ENCODE measurements around the gene USP5. TPM values are rescaled to one million over a fixed set of nuclear protein-coding genes. Genes with fewer than 3 reads are reported as not detected.

Gene USP5
- polyA plus RNA-seq, 2 of the 4 experiments (the other 2 are of a cell fraction) = 58.6 to 78.2 TPM

DNA sequence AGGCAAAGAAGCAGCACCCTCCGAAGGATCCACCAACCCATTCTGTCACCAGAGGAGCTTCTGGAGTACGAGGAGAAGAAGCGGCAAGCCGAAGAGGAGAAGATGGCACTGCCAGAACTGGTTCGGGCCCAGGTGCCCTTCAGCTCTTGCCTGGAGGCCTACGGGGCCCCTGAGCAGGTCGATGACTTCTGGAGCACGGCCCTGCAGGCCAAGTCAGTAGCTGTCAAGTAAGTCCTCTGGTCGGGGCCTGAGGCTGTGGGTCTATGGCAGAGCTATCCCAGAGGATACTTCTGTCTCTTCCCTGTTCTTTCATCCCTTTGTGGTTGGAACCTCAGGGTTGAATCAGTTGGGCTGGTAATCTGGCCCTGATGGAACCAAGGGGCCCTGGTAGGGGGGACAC is 9.4 kb downstream of the USP5 start:
- DNase-seq (ENCODE audit: low read depth in 1 of 2, low spot score in 1 of 2) = no peak
- no peaks in the 10 kb centered on the region for H3K9me3 ChIP-seq
- POLR2A ChIA-PET = interaction anchor here (1.6 kb wide), 1 partner anchor 10 kb away, joined by 10 read pairs; the partner anchor contains the start of genes CDCA3 and USP5
- TF ChIP-seq CHD2 (IDR thresholded peaks at IDR 0.05; ENCODE audit: low read length, partially characterized antibody) (no peak), RAD21 (conservative IDR thresholded peaks at IDR 0.05 in 1 of 2, IDR thresholded peaks at IDR 0.05 in 1 of 2) (no peak), EHF (CRISPR knock-in tag; IDR thresholded peaks at IDR 0.05) (no peak), SREBF2 (IDR thresholded peaks at IDR 0.05) (no peak), FOSL2 (IDR thresholded peaks at IDR 0.05) (no peak), FOSL2 (CRISPR knock-in tag; IDR thresholded peaks at IDR 0.05) (no peak), TFCP2L1 (CRISPR knock-in tag; IDR thresholded peaks at IDR 0.05) (no peak), SMC3 (IDR thresholded peaks at IDR 0.05) (no peak)
- TF ChIP-seq, protein P1, sequence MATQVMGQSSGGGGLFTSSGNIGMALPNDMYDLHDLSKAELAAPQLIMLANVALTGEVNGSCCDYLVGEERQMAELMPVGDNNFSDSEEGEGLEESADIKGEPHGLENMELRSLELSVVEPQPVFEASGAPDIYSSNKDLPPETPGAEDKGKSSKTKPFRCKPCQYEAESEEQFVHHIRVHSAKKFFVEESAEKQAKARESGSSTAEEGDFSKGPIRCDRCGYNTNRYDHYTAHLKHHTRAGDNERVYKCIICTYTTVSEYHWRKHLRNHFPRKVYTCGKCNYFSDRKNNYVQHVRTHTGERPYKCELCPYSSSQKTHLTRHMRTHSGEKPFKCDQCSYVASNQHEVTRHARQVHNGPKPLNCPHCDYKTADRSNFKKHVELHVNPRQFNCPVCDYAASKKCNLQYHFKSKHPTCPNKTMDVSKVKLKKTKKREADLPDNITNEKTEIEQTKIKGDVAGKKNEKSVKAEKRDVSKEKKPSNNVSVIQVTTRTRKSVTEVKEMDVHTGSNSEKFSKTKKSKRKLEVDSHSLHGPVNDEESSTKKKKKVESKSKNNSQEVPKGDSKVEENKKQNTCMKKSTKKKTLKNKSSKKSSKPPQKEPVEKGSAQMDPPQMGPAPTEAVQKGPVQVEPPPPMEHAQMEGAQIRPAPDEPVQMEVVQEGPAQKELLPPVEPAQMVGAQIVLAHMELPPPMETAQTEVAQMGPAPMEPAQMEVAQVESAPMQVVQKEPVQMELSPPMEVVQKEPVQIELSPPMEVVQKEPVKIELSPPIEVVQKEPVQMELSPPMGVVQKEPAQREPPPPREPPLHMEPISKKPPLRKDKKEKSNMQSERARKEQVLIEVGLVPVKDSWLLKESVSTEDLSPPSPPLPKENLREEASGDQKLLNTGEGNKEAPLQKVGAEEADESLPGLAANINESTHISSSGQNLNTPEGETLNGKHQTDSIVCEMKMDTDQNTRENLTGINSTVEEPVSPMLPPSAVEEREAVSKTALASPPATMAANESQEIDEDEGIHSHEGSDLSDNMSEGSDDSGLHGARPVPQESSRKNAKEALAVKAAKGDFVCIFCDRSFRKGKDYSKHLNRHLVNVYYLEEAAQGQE (IDR thresholded peaks at IDR 0.05) = no peak
- TF ChIP-seq, protein P2, sequence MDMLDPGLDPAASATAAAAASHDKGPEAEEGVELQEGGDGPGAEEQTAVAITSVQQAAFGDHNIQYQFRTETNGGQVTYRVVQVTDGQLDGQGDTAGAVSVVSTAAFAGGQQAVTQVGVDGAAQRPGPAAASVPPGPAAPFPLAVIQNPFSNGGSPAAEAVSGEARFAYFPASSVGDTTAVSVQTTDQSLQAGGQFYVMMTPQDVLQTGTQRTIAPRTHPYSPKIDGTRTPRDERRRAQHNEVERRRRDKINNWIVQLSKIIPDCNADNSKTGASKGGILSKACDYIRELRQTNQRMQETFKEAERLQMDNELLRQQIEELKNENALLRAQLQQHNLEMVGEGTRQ (IDR thresholded peaks at IDR 0.05) = no peak
- H3K4me1 ChIP-seq = peaks cover 3% of the 10 kb centered on the region
- no peak overlapping the region for H3K4me2 ChIP-seq
- WGBS (ENCODE audit: missing lambda C conversion rate) = 94% methylated on average over 9 of the region's 9 CpGs
- no peak overlapping the region for H3K27ac ChIP-seq
- CTCF ChIA-PET = interaction anchor here (0.6 to 2.5 kb wide), 10 partner anchors 9 to 100 kb away, joined by 3 to 10 read pairs (median 4); partner anchors contain the start of genes SPSB2 and USP5
- no peak for FAIRE-seq
- H3K4me3 ChIP-seq = no peak overlapping the region
- ATAC-seq = no peak

DNA sequence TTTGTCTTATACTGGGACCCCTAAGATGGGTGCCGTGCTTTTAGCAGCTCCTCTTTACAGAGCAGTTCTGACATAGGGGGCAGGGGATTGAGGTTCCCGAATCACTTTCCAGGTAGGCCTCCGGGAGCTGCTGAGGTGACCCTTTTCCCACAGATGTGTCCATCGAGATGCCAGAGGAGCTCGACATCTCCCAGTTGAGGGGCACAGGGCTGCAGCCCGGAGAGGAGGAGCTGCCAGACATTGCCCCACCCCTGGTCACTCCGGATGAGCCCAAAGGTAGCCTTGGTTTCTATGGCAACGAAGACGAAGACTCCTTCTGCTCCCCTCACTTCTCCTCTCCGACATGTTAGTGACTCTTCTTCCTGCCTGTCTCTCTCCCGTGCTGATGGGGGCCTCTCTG is 11.1 kb downstream of the USP5 start:
- Histone ChIP-seq H3K4me3 (no peak overlapping the region), H3K4me2 (no peak overlapping the region), H3K4me1 (peaks cover 10% of the 10 kb centered on the region), H3K27ac (no peak overlapping the region), H3K9me3 (no peaks in the 10 kb centered on the region)
- ChIA-PET CTCF (interaction anchor here (1.0 to 2.2 kb wide), 3 partner anchors 9 to 30 kb away, joined by 3 to 15 read pairs (median 3); partner anchors contain the start of gene SPSB2), POLR2A (no interaction called here)
- TF ChIP-seq FOSB (CRISPR knock-in tag; IDR thresholded peaks at IDR 0.05) (no peak), EHMT2 (IDR thresholded peaks at IDR 0.05; ENCODE audit: low read depth) (no peak)
- TF ChIP-seq, protein P3, sequence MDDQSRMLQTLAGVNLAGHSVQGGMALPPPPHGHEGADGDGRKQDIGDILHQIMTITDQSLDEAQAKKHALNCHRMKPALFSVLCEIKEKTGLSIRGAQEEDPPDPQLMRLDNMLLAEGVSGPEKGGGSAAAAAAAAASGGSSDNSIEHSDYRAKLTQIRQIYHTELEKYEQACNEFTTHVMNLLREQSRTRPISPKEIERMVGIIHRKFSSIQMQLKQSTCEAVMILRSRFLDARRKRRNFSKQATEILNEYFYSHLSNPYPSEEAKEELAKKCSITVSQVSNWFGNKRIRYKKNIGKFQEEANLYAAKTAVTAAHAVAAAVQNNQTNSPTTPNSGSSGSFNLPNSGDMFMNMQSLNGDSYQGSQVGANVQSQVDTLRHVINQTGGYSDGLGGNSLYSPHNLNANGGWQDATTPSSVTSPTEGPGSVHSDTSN (IDR thresholded peaks at IDR 0.05) = no peak
- DNase-seq (ENCODE audit: low read depth in 1 of 2, low spot score in 1 of 2) (no peak), FAIRE-seq (no peak), ATAC-seq (no peak)
- WGBS (ENCODE audit: missing lambda C conversion rate) = 89% methylated on average over 11 of the region's 11 CpGs

DNA sequence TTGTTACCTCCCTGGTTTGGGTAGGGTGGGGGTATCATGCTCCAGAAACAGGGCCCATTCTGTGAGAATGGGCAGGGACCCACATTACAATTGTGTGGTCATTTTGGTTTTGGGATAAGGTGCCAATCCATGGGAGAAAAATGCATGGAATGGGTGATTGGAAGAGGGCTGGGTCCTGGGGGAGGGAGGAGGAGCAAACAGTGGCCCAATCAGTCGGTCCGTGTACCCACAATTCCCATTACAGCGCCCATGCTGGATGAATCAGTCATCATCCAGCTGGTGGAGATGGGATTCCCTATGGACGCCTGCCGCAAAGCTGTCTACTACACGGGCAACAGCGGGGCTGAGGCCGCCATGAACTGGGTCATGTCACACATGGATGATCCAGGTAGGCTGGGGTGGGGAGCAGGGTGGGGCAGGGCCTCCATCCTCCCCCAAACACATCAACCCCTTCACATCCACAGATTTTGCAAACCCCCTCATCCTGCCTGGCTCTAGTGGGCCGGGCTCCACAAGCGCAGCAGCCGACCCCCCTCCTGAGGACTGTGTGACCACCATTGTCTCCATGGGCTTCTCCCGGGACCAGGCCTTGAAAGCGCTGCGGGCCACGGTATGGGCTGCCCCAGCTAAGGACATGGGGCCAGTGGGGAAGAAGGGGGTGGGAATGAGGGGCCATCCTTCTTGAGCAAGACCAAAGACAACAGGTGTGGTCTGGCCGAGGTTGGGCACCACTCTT is 11.8 kb downstream of the USP5 start:
- Histone ChIP-seq H3K4me2 (no peak overlapping the region), H3K4me1 (peaks cover 11% of the 10 kb centered on the region), H3K27ac (no peak overlapping the region), H3K9me3 (no peaks in the 10 kb centered on the region), H3K4me3 (no peak overlapping the region)
- DNase-seq (ENCODE audit: low read depth in 1 of 2, low spot score in 1 of 2) (no peak), FAIRE-seq (no peak), ATAC-seq (no peak)
- ChIA-PET CTCF (interaction anchor here (0.6 to 7.0 kb wide), 11 partner anchors 9 to 111 kb away, joined by 3 to 64 read pairs (median 4); partner anchors contain the start of genes CDCA3, MLF2, SPSB2 and USP5), POLR2A (no interaction called here)
- 97% methylated on average over 9 of the region's 16 CpGs for WGBS (ENCODE audit: missing lambda C conversion rate)
- TF ChIP-seq NFE2L2 (conservative IDR thresholded peaks at IDR 0.05; ENCODE audit: low read length) (no peak), HEYL (CRISPR knock-in tag; IDR thresholded peaks at IDR 0.05) (no peak), ZSCAN20 (CRISPR knock-in tag; IDR thresholded peaks at IDR 0.05) (no peak), EHMT2 (IDR thresholded peaks at IDR 0.05; ENCODE audit: low read depth) (no peak), POLR2A (IDR thresholded peaks at IDR 0.05; ENCODE audit: low read length) (no peak), TP53 (CRISPR knock-in tag; IDR thresholded peaks at IDR 0.05) (no peak), EHF (CRISPR knock-in tag; IDR thresholded peaks at IDR 0.05) (no peak), RAD21 (conservative IDR thresholded peaks at IDR 0.05 in 1 of 2, IDR thresholded peaks at IDR 0.05 in 1 of 2) (no peak), NPAS2 (CRISPR knock-in tag; IDR thresholded peaks at IDR 0.05; ENCODE audit: borderline replicate concordance) (no peak), CBX8 (IDR thresholded peaks at IDR 0.05) (no peak)
- TF ChIP-seq, protein P4, sequence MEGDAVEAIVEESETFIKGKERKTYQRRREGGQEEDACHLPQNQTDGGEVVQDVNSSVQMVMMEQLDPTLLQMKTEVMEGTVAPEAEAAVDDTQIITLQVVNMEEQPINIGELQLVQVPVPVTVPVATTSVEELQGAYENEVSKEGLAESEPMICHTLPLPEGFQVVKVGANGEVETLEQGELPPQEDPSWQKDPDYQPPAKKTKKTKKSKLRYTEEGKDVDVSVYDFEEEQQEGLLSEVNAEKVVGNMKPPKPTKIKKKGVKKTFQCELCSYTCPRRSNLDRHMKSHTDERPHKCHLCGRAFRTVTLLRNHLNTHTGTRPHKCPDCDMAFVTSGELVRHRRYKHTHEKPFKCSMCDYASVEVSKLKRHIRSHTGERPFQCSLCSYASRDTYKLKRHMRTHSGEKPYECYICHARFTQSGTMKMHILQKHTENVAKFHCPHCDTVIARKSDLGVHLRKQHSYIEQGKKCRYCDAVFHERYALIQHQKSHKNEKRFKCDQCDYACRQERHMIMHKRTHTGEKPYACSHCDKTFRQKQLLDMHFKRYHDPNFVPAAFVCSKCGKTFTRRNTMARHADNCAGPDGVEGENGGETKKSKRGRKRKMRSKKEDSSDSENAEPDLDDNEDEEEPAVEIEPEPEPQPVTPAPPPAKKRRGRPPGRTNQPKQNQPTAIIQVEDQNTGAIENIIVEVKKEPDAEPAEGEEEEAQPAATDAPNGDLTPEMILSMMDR (IDR thresholded peaks at IDR 0.05) = no peak
- TF ChIP-seq, protein P5, sequence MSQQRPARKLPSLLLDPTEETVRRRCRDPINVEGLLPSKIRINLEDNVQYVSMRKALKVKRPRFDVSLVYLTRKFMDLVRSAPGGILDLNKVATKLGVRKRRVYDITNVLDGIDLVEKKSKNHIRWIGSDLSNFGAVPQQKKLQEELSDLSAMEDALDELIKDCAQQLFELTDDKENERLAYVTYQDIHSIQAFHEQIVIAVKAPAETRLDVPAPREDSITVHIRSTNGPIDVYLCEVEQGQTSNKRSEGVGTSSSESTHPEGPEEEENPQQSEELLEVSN (IDR thresholded peaks at IDR 0.05; ENCODE audit: borderline replicate concordance, low read depth) = no peak
- TF ChIP-seq, protein P2 (IDR thresholded peaks at IDR 0.05) = no peak

All from A549 (cell line).